Activated CD8-positive, alpha-beta memory T cell treated with anti-CD3 and anti-CD28 coated beads for 24 hours (primary cell): Measurements from ENCODE around the gene JAZF1.

Experiments
- DNase-seq: peaks from one replicate; pipeline ENCODE4 v3.0.0-alpha.2; 2020

JAZF1 gene

DNA sequence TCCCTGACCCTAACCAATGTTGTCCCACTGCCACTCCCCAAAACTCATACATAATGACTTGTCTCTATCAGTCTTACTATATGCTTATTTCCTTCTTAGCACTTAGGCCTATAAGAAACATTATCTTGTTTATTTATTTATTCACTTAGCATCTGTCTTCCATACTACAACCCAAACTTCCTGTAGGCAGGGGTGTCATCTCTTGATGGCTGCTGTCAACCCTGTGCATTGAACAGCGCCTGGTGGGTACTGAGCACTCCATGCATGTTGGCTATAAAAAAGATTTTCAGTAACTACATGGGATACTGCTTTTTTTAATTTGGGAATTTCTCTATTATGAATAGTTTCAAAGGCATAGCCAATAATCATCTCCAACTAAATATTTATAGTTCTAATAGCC is 46.7 kb downstream of the JAZF1 start:
- no peak for DNase-seq

DNA sequence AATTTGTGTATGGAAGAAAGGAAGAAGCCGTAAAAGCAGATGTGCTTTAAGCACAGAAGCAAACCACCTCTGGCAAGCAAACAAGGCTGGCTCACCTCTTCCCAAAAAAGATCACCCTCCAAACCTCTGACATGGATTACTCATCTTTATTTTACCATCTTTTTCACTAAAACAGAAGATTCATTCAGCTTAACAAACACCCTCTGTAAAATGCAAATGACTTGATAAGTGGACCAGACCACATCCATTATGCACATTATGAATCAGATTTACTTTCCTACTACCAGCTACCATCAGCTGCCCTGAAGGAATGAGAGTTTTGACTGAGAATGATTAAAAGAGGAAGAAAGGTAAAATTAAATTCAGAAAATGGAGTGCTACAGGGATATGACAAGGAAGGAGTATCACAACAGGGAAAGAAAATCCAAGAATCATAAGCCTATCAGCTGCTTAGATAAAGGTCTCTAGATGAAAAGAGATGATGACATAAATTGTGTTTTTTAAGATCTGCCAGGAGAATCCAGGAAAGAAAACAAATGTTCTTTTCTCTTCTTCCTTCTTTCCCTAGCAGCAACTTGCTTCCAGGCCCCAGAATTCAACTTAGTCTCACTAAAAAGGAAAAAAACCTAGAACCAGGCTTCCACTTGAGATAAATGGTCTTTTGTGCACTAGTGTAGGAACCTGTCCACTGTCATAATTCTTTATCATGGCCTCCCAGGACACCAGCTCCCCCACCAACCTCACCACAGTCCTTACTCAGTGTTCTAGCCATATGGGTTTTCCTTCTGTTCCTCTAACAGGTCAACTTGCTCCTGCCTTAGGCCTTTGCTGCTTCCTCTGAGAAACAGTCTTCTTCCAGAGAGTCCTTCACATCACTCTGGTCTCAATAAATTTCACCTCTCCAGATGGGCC is 47.4 kb downstream of the JAZF1 start:
- DNase-seq, result no peak

DNA sequence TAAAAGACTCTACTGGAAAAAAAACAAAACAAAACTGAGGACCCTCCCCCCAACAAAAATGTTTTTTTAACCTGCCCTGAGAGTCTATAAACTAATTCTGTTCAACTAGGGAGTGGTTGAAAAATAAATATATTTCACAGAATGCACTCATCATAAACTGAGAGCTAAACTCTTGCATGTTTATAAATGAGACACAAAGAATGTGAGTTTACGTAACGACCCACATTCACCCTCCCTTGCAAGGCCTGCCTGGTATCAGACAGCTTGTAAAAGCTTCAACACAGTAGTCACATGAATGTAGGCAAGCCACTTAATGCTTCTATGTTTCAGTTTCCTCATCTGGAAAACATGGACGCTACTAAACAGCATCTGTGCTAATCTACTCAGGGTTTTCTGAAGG is 50.3 kb downstream of the JAZF1 start:
- DNase-seq, result no peak

DNA sequence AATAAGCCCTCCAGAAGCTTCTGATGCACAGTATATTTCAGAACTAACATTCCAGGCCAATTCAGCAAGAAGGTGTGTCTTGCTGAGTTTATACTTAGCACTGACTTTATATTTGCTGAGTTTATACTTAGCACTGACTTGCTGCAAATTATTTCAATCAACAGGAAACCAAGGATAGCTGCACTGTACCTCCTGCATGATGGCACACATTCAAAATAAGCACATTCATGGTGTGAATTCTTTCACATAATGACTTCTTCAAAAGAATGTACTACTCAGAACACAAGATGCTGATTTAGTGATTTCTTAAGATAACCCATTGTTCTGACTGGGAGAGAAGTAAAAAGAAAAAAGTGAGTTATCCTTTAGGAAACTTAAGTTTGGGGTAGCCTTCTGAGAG is 52.0 kb downstream of the JAZF1 start:
- no peak for DNase-seq

DNA sequence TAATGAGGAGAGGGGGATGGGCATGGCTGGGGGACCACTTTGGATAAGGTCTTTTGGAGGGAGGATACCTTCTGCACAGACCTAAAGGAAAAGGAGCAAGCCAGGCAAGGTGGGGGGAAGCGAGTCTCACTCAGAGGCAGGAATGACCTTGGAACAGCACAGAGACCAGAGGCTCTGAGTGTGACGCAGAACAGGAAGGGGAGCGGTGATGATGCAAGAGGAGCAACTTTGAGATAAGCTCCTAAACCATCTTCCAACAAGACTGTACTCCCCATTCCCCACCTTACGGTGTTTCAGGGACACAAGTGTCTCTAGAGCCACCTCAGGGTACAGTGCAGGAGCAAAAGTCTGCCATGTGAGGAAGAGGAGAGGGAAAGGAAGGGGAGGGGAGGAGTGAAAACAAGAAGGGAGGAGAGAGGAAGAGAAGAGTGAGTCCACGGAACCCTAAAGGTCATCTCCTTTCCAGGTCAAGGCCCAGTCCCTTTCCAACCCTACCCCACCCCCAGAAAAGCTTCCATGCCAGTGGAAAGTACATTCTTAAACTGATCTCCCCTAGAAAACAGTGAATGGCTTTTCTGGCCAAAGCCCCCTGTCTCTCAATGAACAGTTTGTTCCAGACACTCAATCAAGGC is 54.1 kb downstream of the JAZF1 start:
- no peak for DNase-seq

DNA sequence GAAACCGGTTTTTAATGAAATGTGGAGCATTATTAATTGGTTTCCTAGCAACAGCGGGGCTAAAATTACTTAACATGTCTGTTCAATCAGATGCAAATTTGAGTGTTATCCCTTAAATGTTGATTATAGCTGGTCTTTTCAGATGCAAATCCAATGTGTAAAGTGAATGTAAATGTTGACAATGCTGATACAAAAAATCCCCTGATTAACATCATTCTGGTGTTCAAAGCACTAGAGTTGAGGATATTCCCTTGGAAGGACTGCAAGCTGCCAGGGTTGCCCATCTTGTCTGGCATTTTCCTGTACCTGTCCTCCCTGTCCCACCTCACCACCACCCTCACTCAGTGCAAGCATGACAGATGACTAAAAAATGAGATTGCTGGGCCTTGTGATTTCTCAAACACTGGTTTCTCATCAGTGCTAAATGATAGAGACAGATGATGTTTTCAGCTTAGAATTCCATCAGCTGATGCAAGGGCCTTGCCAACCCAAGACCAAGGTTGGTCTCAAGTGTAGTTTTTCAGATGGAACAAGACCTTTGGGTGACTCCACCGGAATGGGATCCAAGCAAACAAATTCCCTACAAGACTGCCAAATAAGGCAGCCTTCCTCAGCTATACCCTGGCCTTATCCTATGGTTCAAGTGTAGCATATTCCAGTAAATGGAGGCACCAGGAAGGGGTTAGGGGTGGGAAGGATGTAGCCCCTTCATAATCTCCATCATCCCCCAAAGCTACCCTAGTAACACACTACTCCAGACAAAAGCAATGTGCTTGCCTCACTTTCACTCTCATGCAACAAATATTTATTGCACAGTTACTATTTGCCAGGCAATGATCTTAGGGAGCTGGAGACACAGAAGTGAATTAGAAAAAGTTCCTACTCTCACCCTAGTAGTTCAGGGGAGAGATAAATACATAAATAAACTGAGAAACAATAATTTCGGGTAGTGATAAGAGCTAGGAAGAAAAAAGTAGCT is 54.9 kb downstream of the JAZF1 start:
- no peak for DNase-seq

DNA sequence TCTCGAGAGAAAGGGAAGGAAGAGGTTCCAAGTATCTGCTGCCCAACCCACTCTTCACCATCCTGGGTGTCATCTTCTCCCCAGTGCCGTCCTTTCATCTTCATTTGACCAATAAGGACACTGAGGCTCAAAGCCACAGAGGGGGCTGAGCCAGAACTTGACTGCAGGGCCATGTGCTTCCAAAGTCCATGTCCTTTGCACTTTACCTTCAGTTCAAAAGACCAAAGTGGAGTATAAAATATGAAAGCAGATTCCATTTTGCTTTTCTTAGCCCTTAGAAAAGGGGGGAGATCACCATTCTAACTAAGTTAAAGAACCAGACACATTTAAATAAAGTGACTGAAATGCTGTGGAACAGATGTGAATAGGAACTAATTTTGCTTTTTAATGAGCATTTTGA is 56.2 kb downstream of the JAZF1 start:
- no peak for DNase-seq

DNA sequence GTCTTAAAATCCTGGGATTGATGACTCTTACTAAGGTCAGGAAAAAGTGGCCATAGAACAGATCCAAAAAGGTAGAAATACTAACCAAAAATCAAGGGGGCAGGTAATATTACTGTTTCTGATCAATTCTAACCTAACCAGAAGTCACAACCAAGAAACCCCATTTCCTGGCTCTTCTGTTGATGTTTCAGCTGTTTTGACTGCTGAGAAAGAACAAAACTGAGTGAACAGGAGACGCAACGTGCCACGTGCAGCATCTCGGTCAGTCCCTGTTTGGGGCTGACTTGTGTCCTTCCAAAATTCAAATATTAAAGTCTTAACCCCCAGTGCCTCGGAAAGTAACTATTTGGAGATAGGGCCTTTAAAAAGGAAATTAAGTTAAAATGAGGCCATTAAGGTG is 56.8 kb downstream of the JAZF1 start:
- no peak for DNase-seq

DNA sequence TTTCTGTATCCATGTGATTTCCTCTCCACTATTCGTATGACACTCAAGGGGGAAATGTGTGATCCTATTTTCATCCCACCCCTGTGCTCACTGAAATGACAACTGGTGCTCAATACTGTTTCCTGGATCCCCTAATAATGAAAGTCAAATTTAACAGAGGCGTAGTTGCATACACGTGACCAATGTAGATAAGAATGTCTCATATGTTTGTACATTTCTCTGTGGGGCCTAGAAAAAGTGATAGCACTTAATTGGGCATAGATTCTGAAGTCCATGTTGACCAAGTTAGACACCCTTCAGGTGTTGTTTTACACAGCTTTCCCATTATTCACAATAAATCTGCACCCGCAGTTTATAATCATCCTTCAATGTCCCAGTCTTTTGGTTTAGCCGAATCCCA is 59.1 kb downstream of the JAZF1 start:
- DNase-seq, result no peak

DNA sequence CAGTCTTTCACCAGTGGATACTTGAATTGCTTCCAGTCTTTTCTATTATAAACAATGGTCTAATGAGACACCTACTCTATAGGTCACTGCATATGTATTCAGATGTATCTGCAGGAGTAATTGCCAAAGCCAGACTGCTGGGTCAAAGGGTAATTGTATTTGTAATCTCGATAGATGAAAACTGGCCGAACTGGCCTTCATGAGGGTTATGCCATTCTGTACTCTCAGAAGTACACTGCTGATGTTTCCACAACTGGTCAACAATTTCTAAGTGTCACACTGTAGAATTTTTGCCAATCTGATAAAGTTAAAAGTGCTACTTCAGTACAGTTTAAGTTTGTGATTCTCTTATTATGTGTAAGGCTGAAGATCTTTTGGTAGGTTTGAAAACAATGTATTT is 64.6 kb downstream of the JAZF1 start:
- DNase-seq, result no peak

DNA sequence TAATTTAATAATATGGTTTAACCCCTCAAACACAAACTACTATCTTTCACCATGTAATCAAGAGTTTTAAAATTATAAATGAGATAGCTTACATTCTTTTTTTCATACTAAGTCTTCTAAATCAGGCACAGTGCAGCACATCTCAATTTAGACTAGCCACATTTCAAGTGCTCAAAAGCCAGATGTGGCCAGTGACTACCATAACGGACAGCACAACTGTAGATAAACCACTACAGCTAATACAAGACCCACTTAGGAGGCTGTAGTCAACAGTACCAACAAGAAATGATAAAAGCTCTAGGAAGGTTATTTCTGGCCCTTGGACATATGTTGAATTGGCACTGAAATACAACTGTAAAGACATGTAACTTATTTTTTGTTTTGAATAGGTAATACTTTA is 65.3 kb downstream of the JAZF1 start:
- DNase-seq, result no peak

DNA sequence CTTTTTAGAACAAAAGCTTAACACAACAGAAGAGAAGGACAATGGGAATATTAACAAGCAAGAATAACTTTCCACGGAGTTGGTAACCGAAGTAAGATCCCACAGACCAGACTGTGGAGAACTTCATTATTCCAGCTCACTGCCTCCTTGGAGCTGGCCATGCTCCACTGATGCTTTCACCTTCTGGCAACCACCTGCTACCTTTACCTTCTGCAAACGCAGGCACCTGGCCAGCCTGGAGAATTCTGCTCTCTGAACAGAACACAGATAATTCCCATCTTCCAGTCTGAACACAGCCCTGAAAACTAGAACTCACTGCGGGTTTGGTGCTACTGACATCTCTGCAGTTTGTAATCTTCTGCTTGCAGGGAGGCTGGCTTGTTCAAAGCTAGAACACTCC is 66.5 kb downstream of the JAZF1 start:
- no peak for DNase-seq

DNA sequence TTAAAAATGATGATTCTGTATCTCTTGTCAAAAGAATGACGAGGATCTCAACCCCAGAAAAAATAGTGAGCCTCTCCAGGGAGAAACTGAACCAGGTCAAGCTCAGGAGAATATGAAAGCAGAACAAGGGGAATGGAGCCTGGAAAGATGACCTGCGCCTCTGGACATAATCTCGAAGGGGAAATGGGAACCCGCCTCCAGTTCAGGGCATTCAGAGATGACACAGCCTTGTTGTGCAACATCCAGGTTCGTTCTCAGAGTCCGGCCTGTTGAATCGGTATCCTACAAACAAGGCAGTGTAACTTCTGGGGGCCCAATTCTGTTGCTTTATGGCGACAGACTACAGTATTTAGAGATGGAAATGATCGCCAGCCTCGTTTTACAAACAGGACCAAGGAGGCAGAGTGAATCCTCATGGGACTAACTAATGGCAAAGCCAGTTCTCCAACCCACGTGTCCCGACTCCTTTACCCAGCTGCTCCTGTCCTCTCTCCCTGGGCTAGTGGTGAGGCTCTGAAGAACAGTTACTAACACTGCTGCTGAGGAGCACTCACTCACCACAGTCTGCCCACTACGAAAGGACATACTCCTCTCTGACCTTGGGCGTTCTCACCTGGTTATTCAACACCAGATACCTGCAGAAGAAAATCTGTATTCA is 67.6 kb downstream of the JAZF1 start:
- no peak for DNase-seq

DNA sequence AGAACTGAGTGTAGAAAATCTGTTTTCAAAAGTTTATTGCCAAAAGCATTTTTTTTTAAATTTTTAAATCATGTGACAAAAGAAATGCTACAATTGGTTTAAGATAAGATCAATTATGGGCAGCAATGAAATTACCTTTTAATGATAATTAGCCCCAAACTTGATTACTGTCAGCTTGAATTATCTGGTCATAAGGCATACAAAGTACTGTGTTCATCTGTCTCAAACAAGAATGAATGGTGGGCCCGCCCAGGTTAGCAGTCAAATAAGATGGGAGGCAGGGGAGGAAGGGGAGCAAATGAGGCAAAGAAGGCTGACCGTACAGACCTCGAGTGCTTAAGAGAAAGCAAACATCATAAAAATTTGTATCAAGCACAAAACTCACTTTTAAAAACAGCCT is 68.1 kb downstream of the JAZF1 start:
- DNase-seq, result no peak

DNA sequence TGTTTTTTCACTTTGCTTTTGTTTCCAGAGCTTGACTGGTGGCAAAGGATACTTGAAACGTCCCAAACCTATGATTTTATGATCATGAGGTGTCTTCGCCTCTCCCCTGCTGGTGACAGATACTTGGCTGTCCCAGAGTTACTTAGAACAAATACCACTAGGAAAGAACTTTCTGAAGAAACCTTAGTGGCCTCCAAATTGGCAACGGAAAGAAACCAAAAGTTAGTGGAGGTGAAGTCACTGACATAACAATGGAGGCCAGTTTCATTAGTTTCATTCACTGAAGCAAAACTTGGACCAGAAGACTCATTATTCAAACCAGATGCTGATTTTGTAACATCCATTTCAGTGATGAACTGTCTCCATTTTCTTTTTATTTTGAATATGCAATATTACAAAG is 68.6 kb downstream of the JAZF1 start:
- no peak for DNase-seq

DNA sequence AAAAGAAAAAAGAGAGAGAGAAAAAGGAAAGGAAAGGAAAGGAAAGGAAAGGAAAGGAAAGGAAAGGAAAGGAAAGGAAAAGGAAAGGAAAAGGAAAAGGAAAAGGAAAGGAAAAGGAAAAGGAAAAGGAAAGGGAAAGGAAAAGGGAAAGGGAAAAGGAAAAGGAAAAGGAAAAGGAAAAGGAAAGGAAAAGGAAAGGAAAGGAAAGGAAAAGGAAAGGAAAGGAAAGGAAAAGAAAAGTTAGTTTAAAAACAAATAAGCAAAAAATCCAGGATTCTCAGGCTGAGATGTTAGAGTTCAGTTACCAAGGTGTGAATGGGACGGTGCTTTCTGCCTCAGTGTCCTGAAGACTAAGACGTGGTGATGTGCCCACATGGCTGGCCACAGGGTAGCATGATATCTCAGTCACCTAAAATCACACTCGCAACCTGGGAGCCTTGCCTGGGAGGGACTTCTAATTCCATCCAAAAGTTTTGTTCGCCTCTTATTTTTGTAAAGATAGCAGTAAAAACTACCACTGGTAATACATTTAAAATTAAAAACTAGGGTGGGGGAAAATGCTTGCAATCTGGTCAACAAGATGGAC is 70.1 kb downstream of the JAZF1 start:
- DNase-seq, result no peak

DNA sequence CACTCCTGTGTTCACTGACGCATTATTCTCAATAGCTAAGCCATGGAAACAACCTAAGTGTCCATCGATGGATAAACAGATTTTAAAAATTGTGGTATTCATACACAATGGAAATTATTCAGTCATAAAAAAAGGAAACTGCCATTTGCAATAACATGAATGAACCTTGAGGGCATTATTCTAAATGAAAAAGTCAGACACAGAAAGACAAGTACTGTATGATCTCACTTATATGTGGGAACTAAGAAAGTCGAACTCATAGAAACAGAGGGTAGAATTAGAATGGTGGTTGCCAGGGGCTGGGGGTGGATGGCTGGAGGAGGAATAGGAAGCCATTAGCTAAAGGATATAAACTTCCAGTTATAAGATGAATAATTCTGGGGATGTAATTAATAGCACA is 71.8 kb downstream of the JAZF1 start:
- DNase-seq, result no peak

DNA sequence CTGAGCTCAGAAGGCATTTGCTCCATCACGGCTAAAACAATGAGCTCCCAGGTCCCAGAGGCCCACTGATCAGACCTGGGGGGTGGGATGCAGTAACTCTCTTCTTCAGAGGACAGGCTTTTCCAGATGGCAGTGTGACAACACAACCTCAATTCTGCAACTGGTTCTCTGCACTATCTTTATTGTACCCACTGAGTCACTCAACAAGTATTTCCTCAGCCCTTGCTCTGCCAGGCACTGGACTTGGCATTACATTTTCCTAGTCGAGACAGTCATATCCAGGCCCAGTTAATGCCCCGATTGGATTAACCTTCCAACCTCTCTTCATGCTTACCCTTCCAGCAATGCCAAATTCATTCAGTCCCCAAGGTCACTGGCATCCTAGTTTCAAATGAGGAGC is 72.6 kb downstream of the JAZF1 start:
- DNase-seq, result no peak

DNA sequence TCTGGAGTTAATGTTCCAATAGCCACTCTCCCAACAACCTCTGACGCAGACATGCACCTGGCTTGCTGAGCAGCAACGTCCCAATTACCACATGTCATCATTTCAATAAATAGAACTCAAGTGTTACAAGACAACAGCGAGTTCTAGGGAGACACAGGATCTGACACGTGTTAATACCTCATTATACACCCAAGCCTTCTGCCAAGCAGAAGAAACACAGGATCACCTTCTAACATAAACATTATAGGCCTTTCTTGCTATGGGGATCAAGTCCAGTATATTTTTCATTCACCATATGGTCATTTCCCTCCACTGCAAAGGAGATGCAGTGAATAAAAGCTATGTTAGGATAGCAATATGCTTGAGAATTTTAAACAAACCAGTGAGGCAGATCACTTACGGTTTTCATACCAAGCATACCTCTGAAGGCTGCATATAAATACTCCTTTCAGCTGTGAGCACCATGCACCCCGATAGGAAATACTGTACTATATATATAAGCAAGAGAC is 74.2 kb downstream of the JAZF1 start:
- no peak for DNase-seq

DNA sequence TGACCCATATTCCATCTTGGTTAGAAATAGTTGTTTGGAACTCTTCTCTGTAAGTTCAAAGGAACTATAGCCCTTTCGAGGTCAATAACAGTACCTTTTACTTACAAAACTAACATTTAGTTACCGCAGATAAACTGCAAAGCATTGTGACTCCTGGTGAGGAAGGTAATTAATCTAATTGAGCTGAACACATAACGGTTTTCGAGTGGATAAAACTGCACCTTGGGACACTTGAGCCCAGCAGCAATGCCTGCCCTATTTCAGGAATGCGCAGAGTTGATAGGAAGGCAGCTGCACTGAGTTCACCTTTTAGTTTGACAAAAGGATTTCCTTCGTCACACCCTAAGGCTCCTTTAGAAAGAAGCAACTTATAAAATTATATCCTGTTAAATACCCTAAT is 75.4 kb downstream of the JAZF1 start:
- DNase-seq, result no peak

DNA sequence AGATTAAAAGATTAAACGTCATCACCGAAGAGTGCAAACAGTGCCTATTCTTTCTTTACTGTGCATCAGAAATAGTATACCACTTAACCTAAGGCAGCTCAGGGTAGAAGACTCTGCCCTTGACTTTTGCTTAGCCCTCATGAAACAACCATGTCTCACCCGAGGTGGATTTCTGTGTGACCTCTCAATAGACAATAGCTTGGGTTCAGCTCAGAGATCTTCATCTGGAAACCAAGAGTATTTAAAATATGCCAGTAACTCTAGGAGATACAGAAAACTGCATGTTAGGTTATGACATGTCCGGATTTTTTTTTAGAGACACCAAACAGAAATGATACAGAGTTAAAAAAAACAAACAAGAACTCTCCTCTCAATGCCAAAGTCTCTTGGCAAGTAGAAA is 75.8 kb downstream of the JAZF1 start:
- no peak for DNase-seq

DNA sequence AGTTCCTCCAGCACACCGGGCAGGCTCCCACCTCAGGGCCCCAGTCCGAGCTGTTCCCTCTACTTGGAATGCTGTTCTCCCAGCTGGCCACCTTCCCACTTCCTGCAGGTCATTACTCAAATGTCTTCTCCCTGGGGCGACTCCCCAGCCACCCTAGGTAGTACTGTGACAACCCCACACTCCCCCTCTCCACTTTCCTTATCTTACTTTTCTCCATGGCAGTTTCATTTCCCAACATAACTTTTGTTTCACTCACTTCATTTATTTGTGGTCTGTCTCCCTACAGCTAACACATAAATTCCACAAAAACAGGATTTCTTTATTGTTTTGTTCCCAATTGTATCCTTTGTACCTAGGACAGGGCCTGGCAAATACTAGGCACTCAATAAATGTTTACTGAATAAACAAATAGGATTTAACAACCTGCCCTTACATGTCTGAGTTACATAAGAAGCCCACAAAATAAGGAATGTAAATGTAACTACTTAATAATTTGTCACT is 76.5 kb downstream of the JAZF1 start:
- no peak for DNase-seq
